Keratinocyte (primary cell): ENCODE measurements around the gene ANKRD6. TPM values are rescaled to one million over a fixed set of nuclear protein-coding genes. Genes with fewer than 3 reads are reported as not detected.

Source experiments
- DNase-seq: peaks from one replicate; pipeline ENCODE4 v3.0.0-alpha.2; 2011; ENCODE audit warnings: low read depth, missing footprints, low spot score
- FAIRE-seq: peaks from 2 replicates; lab custom pipeline; 2011; peaks lifted over from hg19 to GRCh38; lab: Jason Lieb, UNC
- H2AFZ ChIP-seq: 2 replicates; pipeline ENCODE4 v1.6.0; 2012; ENCODE audit warnings: low read length, control low read depth, inconsistent platforms; ENCODE audit not compliant: control insufficient read depth
- H3K27ac ChIP-seq: 2 replicates; pipeline ENCODE4 v1.5.1; 2011; ENCODE audit warnings: low read length; ENCODE audit not compliant: control insufficient read depth, insufficient read depth
- H3K27me3 ChIP-seq: 3 replicates; pipeline ENCODE4 v1.6.0; 2011; ENCODE audit warnings: low read length; ENCODE audit not compliant: control insufficient read depth, insufficient read depth; ENCODE audit errors: extremely low read depth
- H3K36me3 ChIP-seq, 2 experiments: 2 replicates in 1 of 2; 3 replicates in 1 of 2; pipeline ENCODE4 v1.5.1; 2011; ENCODE audit warnings: low read length in 2 of 2, mild to moderate bottlenecking in 1 of 2; ENCODE audit not compliant: control insufficient read depth in 2 of 2, insufficient read depth in 2 of 2; ENCODE audit errors: extremely low read depth in 1 of 2
- H3K4me1 ChIP-seq: 3 replicates; pipeline ENCODE4 v1.5.1; 2011; ENCODE audit warnings: low read length; ENCODE audit not compliant: control insufficient read depth, insufficient read depth; ENCODE audit errors: extremely low read depth
- H3K4me2 ChIP-seq: 3 replicates; pipeline ENCODE4 v1.6.0; 2011; ENCODE audit warnings: low read depth, low read length; ENCODE audit not compliant: control insufficient read depth, insufficient read depth; ENCODE audit errors: extremely low read depth
- H3K4me3 ChIP-seq, 3 experiments: fragments of 200-600 bp in 1 of 3; sonication (generic) in 1 of 3; 2 replicates in 2 of 3; 3 replicates in 1 of 3; pipeline ENCODE4 v1.5.1; 2011 to 2016; ENCODE audit warnings: low read length in 3 of 3, mild to moderate bottlenecking in 3 of 3, control low read depth in 2 of 3, inconsistent platforms in 1 of 3, low read depth in 1 of 3, mixed read lengths in 1 of 3, mixed run types in 1 of 3, moderate library complexity in 1 of 3; ENCODE audit not compliant: control insufficient read depth in 2 of 3, insufficient read depth in 2 of 3; ENCODE audit errors: extremely low read depth in 1 of 3
- H3K79me2 ChIP-seq: 2 replicates; pipeline ENCODE4 v1.6.0; 2012; ENCODE audit warnings: low read length; ENCODE audit not compliant: control insufficient read depth, insufficient read depth
- H3K9ac ChIP-seq: 3 replicates; pipeline ENCODE4 v1.6.0; 2011; ENCODE audit warnings: low read length; ENCODE audit not compliant: control insufficient read depth, insufficient read depth; ENCODE audit errors: extremely low read depth
- H3K9me1 ChIP-seq: 3 replicates; pipeline ENCODE4 v1.6.0; 2011; ENCODE audit warnings: low read length; ENCODE audit not compliant: control insufficient read depth, insufficient read depth; ENCODE audit errors: extremely low read depth
- H3K9me3 ChIP-seq: 2 replicates; pipeline ENCODE4 v1.5.1; 2012; ENCODE audit warnings: low read depth, low read length; ENCODE audit not compliant: control insufficient read depth
- H4K20me1 ChIP-seq: 3 replicates; pipeline ENCODE4 v1.6.0; 2011; ENCODE audit warnings: low read length; ENCODE audit not compliant: control insufficient read depth, insufficient read depth; ENCODE audit errors: extremely low read depth
- EZH2 ChIP-seq: IDR thresholded peaks from one replicate; pipeline ENCODE4 v1.6.1; 2012; ENCODE audit warnings: inconsistent platforms, mild to moderate bottlenecking, low read length, moderate library complexity
- dilution Hi-C: fragments of 300-500 bp; cut with MboI; formaldehyde crosslinking; loops from one replicate; pipeline ENCODE4 v1.7.0; 2020; ENCODE audit warnings: low sequenced_read_pairs; ENCODE audit not compliant: extremely low pct_ligation_motif_present
- polyA plus RNA-seq, 5 experiments: library from polyadenylated mRNA; depleted of rRNA in 3 of 5; stranded (reverse) in 3 of 5; stranded (forward) in 1 of 5; unstranded in 1 of 5; fragments of >200 nt; gene quantifications; 1 replicate in 1 of 5; 2 replicates in 3 of 5; 3 replicates in 1 of 5; pipeline versions ENCODE4 v1.2.1 to v1.2.3, GENCODE V29; 2011 to 2012; ENCODE audit warnings: missing spikeins in 2 of 5, low read depth in 1 of 5, low replicate concordance in 1 of 5
- TF ChIP-seq, protein P1 (sequence below), 3 experiments: IDR thresholded peaks in 1 of 3; conservative IDR thresholded peaks in 1 of 3; optimal IDR thresholded peaks in 1 of 3; 2 replicates in 2 of 3; 3 replicates in 1 of 3; pipeline versions ENCODE3 to v1.5.1; 2011; ENCODE audit warnings: low read length in 3 of 3, mild to moderate bottlenecking in 3 of 3, moderate library complexity in 2 of 3, control low read depth in 1 of 3, inconsistent platforms in 1 of 3; ENCODE audit not compliant: insufficient read depth in 2 of 3; ENCODE audit errors: extremely low read depth in 1 of 3

ANKRD6 gene
- polyA plus RNA-seq, 1 donor (not counting 4 experiments of a cell fraction or from before 2014, with no cell fraction given) = 5.7 TPM

DNA sequence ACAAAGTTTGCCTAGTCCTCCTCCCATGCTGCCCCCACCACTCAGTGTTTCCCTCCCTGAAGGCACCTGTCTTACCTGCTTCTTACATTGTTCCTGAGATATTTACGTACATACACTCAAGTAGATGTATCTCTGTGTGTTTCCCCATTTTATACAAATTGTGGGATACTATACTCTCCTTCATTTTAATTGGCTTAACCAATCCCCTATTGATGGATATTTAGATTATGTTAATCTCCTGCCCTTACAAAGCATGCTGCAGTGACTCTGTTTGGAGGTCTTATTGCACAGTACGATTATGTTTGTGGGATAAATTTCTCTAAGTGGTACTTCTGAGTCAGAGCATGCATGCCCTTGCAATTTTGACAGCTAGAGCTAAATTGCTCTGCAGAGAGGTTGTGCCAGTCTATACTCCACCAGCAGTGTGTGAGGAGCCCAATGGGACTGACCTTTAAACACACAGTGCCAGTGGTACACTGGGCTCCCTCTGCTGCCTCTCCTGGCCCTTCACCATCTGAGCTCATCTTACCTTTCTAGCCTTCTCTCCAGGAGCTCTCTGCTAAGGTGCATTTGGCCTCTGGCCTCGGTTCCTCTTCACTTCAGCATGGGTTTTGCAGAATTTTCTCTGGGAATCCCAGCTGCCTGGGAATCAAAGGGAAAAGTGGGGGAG is 148.2 kb downstream of the ANKRD6 start:
- DNase-seq = no peak
- dilution Hi-C loops = no loop called here
- H3K4me3 ChIP-seq = no peak overlapping the region

DNA sequence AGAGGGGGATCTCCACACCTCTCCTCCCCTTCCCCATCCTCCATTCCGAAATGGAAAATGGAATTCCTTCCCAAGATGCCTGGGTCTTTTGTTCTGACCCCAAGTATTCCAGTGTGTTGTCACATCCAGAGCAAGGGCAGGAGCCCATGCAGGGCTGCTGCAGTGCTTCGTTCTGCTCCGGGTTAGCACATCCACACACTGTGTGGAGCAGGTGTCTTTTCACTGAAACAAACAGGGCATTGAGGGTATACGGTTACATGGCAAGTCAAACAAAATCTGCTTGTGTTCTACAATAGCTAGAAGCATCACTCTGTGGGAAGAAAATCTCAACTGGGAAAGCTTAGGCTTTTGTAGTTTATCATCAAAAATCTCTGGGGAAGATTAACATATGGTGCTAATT is 148.7 kb downstream of the ANKRD6 start:
- DNase-seq (no peak), FAIRE-seq (no peak)
- H3K79me2 ChIP-seq = no peaks in the 10 kb centered on the region
- no peak overlapping the region for H3K4me2 ChIP-seq
- no peak overlapping the region for H3K4me3 ChIP-seq
- H3K27ac ChIP-seq = no peak overlapping the region
- no peak overlapping the region for H2AFZ ChIP-seq
- H3K36me3 ChIP-seq = no peaks in the 10 kb centered on the region
- H4K20me1 ChIP-seq = no peaks in the 10 kb centered on the region
- no peaks in the 10 kb centered on the region for H3K9me3 ChIP-seq
- no peak overlapping the region for H3K9ac ChIP-seq
- no peaks in the 10 kb centered on the region for H3K4me1 ChIP-seq
- H3K27me3 ChIP-seq = no peaks in the 10 kb centered on the region
- no peak for TF ChIP-seq EZH2
- TF ChIP-seq, protein P1, sequence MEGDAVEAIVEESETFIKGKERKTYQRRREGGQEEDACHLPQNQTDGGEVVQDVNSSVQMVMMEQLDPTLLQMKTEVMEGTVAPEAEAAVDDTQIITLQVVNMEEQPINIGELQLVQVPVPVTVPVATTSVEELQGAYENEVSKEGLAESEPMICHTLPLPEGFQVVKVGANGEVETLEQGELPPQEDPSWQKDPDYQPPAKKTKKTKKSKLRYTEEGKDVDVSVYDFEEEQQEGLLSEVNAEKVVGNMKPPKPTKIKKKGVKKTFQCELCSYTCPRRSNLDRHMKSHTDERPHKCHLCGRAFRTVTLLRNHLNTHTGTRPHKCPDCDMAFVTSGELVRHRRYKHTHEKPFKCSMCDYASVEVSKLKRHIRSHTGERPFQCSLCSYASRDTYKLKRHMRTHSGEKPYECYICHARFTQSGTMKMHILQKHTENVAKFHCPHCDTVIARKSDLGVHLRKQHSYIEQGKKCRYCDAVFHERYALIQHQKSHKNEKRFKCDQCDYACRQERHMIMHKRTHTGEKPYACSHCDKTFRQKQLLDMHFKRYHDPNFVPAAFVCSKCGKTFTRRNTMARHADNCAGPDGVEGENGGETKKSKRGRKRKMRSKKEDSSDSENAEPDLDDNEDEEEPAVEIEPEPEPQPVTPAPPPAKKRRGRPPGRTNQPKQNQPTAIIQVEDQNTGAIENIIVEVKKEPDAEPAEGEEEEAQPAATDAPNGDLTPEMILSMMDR (optimal IDR thresholded peaks at IDR 0.05 in 1 of 3, IDR thresholded peaks at IDR 0.05 in 1 of 3, conservative IDR thresholded peaks at IDR 0.05 in 1 of 3; ENCODE audit: extremely low read depth in 1 of 3, insufficient read depth in 2 of 3, low read length in 3 of 3) = no peak
- dilution Hi-C loops = no loop called here
- no peaks in the 10 kb centered on the region for H3K9me1 ChIP-seq

More for the DNA sequence above, 148.2 kb downstream of the ANKRD6 start:
- H4K20me1 ChIP-seq = no peaks in the 10 kb centered on the region
- H3K27ac ChIP-seq = no peak overlapping the region
- no peak overlapping the region for H2AFZ ChIP-seq
- H3K4me2 ChIP-seq = no peak overlapping the region
- no peaks in the 10 kb centered on the region for H3K79me2 ChIP-seq
- no peaks in the 10 kb centered on the region for H3K9me3 ChIP-seq
- H3K27me3 ChIP-seq = no peaks in the 10 kb centered on the region
- H3K9ac ChIP-seq = no peak overlapping the region
- TF ChIP-seq, protein P1 (optimal IDR thresholded peaks at IDR 0.05 in 1 of 3, IDR thresholded peaks at IDR 0.05 in 1 of 3, conservative IDR thresholded peaks at IDR 0.05 in 1 of 3; ENCODE audit: extremely low read depth in 1 of 3, insufficient read depth in 2 of 3, low read length in 3 of 3) = no peak
- no peak for TF ChIP-seq EZH2
- H3K36me3 ChIP-seq = no peaks in the 10 kb centered on the region
- no peaks in the 10 kb centered on the region for H3K9me1 ChIP-seq
- no peaks in the 10 kb centered on the region for H3K4me1 ChIP-seq
- no peak for FAIRE-seq
